Measurements from ENCODE around the gene DGAT2. TPM values are rescaled to one million over a fixed set of nuclear protein-coding genes. Genes with fewer than 3 reads are reported as not detected.

Gene DGAT2
- total RNA-seq, 2 donors from 2014 or later, result 9.3 to 38.6 TPM

DNA sequence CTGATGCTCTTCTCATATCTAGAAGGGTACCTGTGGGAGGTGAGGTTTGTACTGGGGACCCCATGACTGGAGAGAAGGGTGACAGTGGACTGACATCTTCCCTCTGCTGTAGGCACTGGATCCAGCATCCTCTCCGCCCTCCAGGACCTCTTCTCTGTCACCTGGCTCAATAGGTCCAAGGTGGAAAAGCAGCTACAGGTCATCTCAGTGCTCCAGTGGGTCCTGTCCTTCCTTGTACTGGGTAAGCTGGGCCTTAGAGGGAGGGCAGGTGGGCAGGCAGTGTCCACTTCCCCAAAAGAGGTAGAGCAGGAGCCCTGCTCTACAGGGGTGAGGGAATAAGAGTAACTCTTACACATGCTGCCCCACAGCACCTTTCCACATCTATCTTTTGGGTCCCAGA is 15.9 kb downstream of the DGAT2 start:
- no peaks in the 10 kb centered on the region for H3K9me3 ChIP-seq
- WGBS, 2 donors, result 78 to 89% methylated on average over 1 of the region's 1 CpG

DNA sequence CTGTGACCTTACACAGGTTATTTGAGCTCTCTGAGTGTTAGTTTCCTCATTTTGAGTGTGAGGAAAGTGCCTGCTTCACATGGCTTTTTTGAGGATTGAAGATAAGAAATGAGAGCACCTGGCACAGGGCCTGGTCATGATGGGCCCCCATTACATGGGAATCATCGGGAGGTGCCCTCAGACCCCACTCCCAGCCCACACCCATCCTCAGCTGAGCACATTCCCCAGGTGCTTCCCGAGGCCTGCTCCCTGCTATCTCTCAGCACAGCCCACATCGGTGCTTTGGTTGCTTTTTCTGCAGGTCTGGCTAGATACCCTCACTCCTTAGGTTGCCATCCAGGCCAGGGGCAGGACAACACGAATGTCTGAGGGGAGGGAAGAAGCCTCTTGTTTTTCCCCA is 16.6 kb downstream of the DGAT2 start:
- no peaks in the 10 kb centered on the region for H3K9me3 ChIP-seq
- H3K4me3 ChIP-seq, result no peak overlapping the region
- 87 to 93% methylated on average over 3 to 4 of the region's 4 CpGs for WGBS, 2 donors
- no peak overlapping the region for H3K27ac ChIP-seq
- intact Hi-C loops (cut with DNase I), result no loop called here
- no peaks in the 10 kb centered on the region for H3K27me3 ChIP-seq
- no peaks in the 10 kb centered on the region for H3K36me3 ChIP-seq (replicated peaks in 1 of 2; ENCODE audit: insufficient read depth in 1 of 2, low read depth in 2 of 2)
- TF ChIP-seq, protein P1, sequence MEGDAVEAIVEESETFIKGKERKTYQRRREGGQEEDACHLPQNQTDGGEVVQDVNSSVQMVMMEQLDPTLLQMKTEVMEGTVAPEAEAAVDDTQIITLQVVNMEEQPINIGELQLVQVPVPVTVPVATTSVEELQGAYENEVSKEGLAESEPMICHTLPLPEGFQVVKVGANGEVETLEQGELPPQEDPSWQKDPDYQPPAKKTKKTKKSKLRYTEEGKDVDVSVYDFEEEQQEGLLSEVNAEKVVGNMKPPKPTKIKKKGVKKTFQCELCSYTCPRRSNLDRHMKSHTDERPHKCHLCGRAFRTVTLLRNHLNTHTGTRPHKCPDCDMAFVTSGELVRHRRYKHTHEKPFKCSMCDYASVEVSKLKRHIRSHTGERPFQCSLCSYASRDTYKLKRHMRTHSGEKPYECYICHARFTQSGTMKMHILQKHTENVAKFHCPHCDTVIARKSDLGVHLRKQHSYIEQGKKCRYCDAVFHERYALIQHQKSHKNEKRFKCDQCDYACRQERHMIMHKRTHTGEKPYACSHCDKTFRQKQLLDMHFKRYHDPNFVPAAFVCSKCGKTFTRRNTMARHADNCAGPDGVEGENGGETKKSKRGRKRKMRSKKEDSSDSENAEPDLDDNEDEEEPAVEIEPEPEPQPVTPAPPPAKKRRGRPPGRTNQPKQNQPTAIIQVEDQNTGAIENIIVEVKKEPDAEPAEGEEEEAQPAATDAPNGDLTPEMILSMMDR (IDR thresholded peaks at IDR 0.05), result no peak
- no peak for TF ChIP-seq POLR2A (IDR thresholded peaks at IDR 0.05)
- peaks cover 25% of the 10 kb centered on the region for H3K4me1 ChIP-seq
- DNase-seq (no peak), ATAC-seq (no peak)

More for the DNA sequence above, 15.9 kb downstream of the DGAT2 start:
- no peak for TF ChIP-seq POLR2A (IDR thresholded peaks at IDR 0.05)
- no peak for ATAC-seq
- Histone ChIP-seq H3K4me3 (no peak overlapping the region), H3K27ac (no peak overlapping the region), H3K27me3 (no peaks in the 10 kb centered on the region), H3K36me3 (replicated peaks in 1 of 2; ENCODE audit: insufficient read depth in 1 of 2, low read depth in 2 of 2) (no peaks in the 10 kb centered on the region), H3K4me1 (peaks cover 25% of the 10 kb centered on the region)
- no peak for DNase-seq
- intact Hi-C loops (cut with DNase I), result no loop called here

DNA sequence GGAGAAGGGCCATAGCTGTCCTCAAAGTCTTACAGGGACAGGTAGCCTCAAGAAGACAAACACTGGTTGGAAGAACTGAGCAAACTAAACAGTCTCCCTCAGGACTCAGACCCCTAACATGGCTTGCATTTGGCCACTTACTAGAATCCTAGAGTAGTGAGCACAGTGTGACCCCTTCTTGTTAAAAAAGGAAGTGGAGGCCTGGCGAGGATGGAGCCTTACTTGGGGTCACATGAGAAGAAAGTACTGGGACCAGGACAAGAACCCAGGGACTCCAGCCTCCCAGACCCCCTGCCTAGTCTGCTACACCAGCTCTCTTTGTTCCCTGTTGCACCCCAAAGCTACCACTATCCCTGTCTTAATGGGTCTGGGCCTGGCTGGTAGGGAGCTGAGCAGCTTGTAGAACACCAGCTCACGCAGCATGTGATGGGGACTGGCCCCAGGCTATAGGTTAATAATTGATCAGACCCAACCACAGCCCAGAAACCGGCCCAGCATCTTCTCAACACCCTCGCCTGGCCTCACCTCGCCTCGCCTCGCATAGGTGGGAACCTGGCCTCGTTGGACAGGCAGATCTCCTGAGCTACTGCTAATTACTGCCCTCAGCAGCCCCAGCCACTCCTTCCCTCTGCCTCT is 17.6 kb downstream of the DGAT2 start:
- no peak overlapping the region for H3K27ac ChIP-seq
- DNase-seq (peak; percentile 59 to 78 (median 76)), ATAC-seq (peak; percentile 86)
- TF ChIP-seq, protein P1 (IDR thresholded peaks at IDR 0.05), result no peak
- no peak for TF ChIP-seq POLR2A (IDR thresholded peaks at IDR 0.05)
- WGBS, 2 donors, result 10 to 20% methylated on average over 7 to 8 of the region's 8 CpGs
- no peaks in the 10 kb centered on the region for H3K36me3 ChIP-seq (replicated peaks in 1 of 2; ENCODE audit: insufficient read depth in 1 of 2, low read depth in 2 of 2)
- intact Hi-C loops (cut with DNase I), result no loop called here
- H3K9me3 ChIP-seq, result no peaks in the 10 kb centered on the region
- H3K4me1 ChIP-seq, result peaks cover 25% of the 10 kb centered on the region
- H3K27me3 ChIP-seq, result no peaks in the 10 kb centered on the region
- H3K4me3 ChIP-seq, result no peak overlapping the region

DNA sequence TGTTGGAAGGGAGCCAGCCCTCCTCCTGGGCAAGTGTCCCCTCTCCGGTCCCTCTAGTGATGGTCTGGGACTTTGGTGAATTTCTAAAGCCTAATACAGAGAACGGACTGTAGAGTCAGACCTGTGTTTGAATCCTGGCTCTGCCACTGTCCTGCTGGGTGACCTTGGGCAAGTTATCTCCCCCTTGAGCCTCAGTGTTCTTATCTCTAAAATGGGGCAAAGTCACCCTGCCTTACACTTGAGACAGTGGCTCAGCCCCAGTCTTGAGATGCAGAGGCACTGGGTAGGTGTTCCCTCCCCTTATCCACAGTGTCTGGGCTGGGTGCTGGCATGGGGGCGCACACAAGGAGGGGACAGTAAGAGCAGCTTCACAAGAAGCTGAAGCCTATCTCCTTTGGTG is 20.9 kb downstream of the DGAT2 start:
- Histone ChIP-seq H3K36me3 (replicated peaks in 1 of 2; ENCODE audit: insufficient read depth in 1 of 2, low read depth in 2 of 2) (no peaks in the 10 kb centered on the region), H3K27ac (no peak overlapping the region), H3K4me1 (peaks cover 19% of the 10 kb centered on the region), H3K4me3 (no peak overlapping the region), H3K27me3 (no peaks in the 10 kb centered on the region), H3K9me3 (no peaks in the 10 kb centered on the region)
- TF ChIP-seq POLR2A (IDR thresholded peaks at IDR 0.05), result no peak
- TF ChIP-seq, protein P1 (IDR thresholded peaks at IDR 0.05), result no peak
- 93 to 100% methylated on average over 1 to 3 of the region's 3 CpGs for WGBS, 2 donors
- intact Hi-C loops (cut with DNase I), result no loop called here
- DNase-seq (no peak), ATAC-seq (no peak)

DNA sequence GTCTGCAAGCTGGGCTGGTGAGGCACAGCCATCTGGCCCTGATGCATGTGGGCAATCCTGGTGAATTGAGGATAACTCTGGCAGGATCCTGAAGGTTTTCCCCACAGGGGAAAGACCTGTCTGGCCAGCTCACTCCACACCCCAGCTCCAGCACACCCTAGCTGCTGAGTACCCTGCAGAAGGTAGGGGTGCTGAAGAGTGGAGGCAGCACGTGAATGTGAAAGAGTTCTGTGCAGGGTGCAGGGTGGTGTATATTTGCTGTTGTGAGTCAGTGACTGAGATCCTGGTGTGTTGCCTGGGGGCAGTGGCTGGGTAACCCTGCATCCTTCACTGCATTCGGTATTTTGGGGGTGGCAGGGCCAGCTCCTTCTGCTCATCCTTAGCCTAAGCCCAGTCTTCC is 22.4 kb downstream of the DGAT2 start:
- ATAC-seq (no peak), DNase-seq (no peak)
- Histone ChIP-seq H3K4me1 (peaks cover 26% of the 10 kb centered on the region), H3K27ac (no peak overlapping the region), H3K4me3 (no peak overlapping the region), H3K27me3 (no peaks in the 10 kb centered on the region), H3K9me3 (no peaks in the 10 kb centered on the region), H3K36me3 (replicated peaks in 1 of 2; ENCODE audit: insufficient read depth in 1 of 2, low read depth in 2 of 2) (no peaks in the 10 kb centered on the region)
- 79 to 93% methylated on average over 2 of the region's 2 CpGs for WGBS, 2 donors
- TF ChIP-seq POLR2A (IDR thresholded peaks at IDR 0.05), result no peak
- TF ChIP-seq, protein P1 (IDR thresholded peaks at IDR 0.05), result no peak
- intact Hi-C loops (cut with DNase I), result no loop called here

All from body of pancreas (tissue), 4 donors.